Parathyroid adenoma (tissue), 2 donors: Measurements from ENCODE around the gene STXBP1.
A peak's percentile ranks its signal among the peaks of the same experiment; 100 is the strongest.

Experiments used
- H2AFZ ChIP-seq: fragments of 300-600 bp; sonication (generic); one replicate; pipeline ENCODE4 v1.7.0; 2017; ENCODE audit warnings: antibody characterized with exemption, mild to moderate bottlenecking
- H3K27ac ChIP-seq: fragments of 300-600 bp; sonication (generic); one replicate; pipeline ENCODE4 v1.7.0; 2017
- H3K27me3 ChIP-seq: fragments of 300-600 bp; sonication (generic); one replicate; pipeline ENCODE4 v1.7.0; 2017; ENCODE audit warnings: low read length; ENCODE audit not compliant: control insufficient read depth, insufficient read depth
- H3K36me3 ChIP-seq: fragments of 300-600 bp; sonication (generic); one replicate; pipeline ENCODE4 v1.7.0; 2017; ENCODE audit warnings: low read length; ENCODE audit not compliant: control insufficient read depth, insufficient read depth
- H3K4me1 ChIP-seq: fragments of 300-600 bp; sonication (generic); one replicate; pipeline ENCODE4 v1.7.0; 2017; ENCODE audit warnings: control low read depth
- H3K4me2 ChIP-seq: fragments of 300-600 bp; sonication (generic); one replicate; pipeline ENCODE4 v1.7.0; 2017; ENCODE audit warnings: low read length
- H3K4me3 ChIP-seq: fragments of 300-600 bp; sonication (generic); one replicate; pipeline ENCODE4 v1.7.0; 2017; ENCODE audit warnings: low read depth, low read length
- H3K79me2 ChIP-seq: fragments of 300-600 bp; sonication (generic); one replicate; pipeline ENCODE4 v1.7.0; 2017; ENCODE audit warnings: control low read depth
- H3K9ac ChIP-seq: fragments of 300-600 bp; sonication (generic); one replicate; pipeline ENCODE4 v1.7.0; 2017; ENCODE audit warnings: mild to moderate bottlenecking
- H3K9me3 ChIP-seq: fragments of 300-600 bp; sonication (generic); one replicate; pipeline ENCODE4 v1.7.0; 2017; ENCODE audit warnings: low read length; ENCODE audit not compliant: control insufficient read depth
- TF ChIP-seq, protein P1 (sequence below): fragments of 300-600 bp; sonication (generic); IDR thresholded peaks from one replicate; pipeline ENCODE4 v1.7.0; 2017; ENCODE audit warnings: antibody characterized with exemption, mild to moderate bottlenecking
- donor health status: primary hyperparathyroidism.

The STXBP1 gene

DNA sequence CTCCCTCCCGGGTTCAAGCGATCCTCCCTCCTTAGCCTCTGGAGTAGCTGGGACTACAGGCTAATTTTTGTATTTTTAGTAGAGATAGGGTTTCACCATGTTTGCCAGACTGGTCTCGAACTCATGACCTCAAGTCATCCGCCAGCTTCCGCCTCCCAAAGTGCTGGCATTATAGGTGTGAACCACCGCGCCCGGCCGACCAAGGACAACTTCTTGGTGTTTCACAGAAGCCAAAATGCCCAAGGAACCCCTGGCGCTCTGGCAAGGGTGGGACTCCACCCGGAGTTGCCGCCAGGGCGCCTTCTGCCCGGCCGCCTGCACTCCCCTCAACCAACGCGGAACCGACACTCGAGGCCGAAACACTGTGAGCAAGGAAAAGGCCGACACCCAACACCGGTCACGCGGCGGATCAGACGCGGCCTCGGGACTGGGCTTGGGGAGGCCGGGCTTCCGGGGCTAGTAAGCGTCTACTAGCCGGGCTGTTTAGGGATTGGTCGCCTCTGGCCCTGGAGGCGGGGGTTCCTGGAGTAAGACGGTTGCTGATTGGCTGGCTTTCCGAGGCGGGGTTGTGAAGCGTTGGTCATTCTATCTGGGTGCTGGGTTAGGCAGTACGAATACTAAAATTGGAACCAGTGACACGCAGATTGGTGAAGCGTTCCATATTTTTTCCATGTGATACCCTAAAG is 87.1 kb downstream of the STXBP1 start:
- H3K27ac ChIP-seq, result peak overlapping the region; percentile 51
- H3K9me3 ChIP-seq, result no peaks in the 10 kb centered on the region
- H3K4me2 ChIP-seq, result no peak overlapping the region
- peak overlapping the region; percentile 28 for H3K4me3 ChIP-seq
- no peaks in the 10 kb centered on the region for H3K27me3 ChIP-seq
- peaks cover 7% of the 10 kb centered on the region for H3K4me1 ChIP-seq
- no peaks in the 10 kb centered on the region for H3K79me2 ChIP-seq
- TF ChIP-seq, protein P1, sequence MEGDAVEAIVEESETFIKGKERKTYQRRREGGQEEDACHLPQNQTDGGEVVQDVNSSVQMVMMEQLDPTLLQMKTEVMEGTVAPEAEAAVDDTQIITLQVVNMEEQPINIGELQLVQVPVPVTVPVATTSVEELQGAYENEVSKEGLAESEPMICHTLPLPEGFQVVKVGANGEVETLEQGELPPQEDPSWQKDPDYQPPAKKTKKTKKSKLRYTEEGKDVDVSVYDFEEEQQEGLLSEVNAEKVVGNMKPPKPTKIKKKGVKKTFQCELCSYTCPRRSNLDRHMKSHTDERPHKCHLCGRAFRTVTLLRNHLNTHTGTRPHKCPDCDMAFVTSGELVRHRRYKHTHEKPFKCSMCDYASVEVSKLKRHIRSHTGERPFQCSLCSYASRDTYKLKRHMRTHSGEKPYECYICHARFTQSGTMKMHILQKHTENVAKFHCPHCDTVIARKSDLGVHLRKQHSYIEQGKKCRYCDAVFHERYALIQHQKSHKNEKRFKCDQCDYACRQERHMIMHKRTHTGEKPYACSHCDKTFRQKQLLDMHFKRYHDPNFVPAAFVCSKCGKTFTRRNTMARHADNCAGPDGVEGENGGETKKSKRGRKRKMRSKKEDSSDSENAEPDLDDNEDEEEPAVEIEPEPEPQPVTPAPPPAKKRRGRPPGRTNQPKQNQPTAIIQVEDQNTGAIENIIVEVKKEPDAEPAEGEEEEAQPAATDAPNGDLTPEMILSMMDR, result no peak
- no peak overlapping the region for H3K9ac ChIP-seq
- H3K36me3 ChIP-seq, result no peaks in the 10 kb centered on the region
- H2AFZ ChIP-seq, result peak overlapping the region; percentile 85

DNA sequence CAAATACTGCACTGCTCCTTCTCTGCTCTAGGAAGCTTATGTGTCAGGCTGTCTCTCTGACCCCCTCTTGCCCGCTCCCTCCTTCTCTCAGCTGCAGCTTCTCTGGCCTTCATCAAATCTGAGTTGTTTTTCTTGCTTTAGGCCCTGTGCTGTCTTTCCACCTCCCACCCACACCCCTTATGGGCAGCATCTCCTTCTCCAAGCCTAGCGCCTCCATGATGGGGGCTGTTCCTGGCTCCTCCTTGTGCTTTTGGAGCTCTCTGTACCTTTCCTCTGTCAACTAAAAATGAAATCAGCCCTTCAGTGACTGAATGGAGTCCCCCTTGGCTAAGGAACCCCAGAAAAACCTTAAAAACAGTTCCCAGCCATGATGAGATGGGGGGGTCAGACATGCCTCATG is 88.1 kb downstream of the STXBP1 start:
- Histone ChIP-seq H3K9ac (no peak overlapping the region), H2AFZ (no peak overlapping the region), H3K4me1 (peaks cover 7% of the 10 kb centered on the region), H3K27ac (no peak overlapping the region), H3K27me3 (no peaks in the 10 kb centered on the region), H3K4me2 (peak overlapping the region; percentile 8), H3K4me3 (no peak overlapping the region), H3K79me2 (no peaks in the 10 kb centered on the region), H3K36me3 (no peaks in the 10 kb centered on the region), H3K9me3 (no peaks in the 10 kb centered on the region)
- TF ChIP-seq, protein P1, result no peak

DNA sequence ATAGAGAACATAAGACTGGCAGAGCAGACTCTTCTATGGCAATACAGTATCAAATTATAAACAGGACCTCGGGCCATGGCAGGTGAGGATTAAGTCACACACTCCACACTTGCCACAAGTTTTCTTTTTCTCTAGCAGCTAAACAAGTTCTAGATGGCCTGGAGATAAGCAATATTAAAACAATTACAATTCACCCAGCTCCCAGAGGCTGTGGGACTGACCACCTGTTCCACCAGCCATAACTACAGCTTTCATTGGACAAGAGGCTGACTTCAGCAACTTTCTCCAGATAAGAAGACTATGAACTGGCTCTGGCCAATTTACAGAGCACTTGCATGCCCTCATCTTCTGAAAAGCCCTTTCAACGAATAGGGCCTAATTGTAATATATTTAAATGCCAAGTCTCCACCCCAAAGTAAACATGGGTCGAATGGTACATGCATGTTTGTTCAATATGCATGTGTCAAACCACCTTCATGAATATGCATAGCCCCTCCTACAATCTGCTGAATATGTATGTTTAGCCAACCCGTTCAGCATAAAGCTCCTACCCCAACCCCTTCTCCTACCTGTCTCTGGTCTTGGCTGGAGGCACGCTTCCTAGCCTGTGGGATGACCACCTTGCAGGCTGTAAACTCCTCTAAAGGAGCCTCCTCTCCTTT is 88.6 kb downstream of the STXBP1 start:
- Histone ChIP-seq H3K27ac (no peak overlapping the region), H3K27me3 (no peaks in the 10 kb centered on the region), H3K4me2 (peak overlapping the region; percentile 31), H3K9ac (no peak overlapping the region), H3K4me1 (peaks cover 7% of the 10 kb centered on the region), H3K36me3 (no peaks in the 10 kb centered on the region), H3K79me2 (no peaks in the 10 kb centered on the region), H3K9me3 (no peaks in the 10 kb centered on the region), H2AFZ (no peak overlapping the region), H3K4me3 (no peak overlapping the region)
- TF ChIP-seq, protein P1, result no peak

- H3K4me3 ChIP-seq, result no peak overlapping the region
- H2AFZ ChIP-seq, result no peak overlapping the region
- no peak overlapping the region for H3K27ac ChIP-seq
- H3K9ac ChIP-seq, result no peak overlapping the region
- no peaks in the 10 kb centered on the region for H3K9me3 ChIP-seq
- no peaks in the 10 kb centered on the region for H3K27me3 ChIP-seq
- H3K79me2 ChIP-seq, result no peaks in the 10 kb centered on the region
- H3K36me3 ChIP-seq, result no peaks in the 10 kb centered on the region
- peaks cover 7% of the 10 kb centered on the region for H3K4me1 ChIP-seq
- TF ChIP-seq, protein P1, result no peak
- H3K4me2 ChIP-seq, result no peak overlapping the region
Observed at GRCh38 chr9:127703289-127703946, 91.3 kb downstream of the STXBP1 start.
